ENCODE results near the gene TMCO1. TPM values are rescaled to one million over a fixed set of nuclear protein-coding genes. Genes with fewer than 3 reads are reported as not detected.

The TMCO1 gene
- polyA plus RNA-seq, 3 donors, result 24.1 to 154 (median 146) TPM

DNA sequence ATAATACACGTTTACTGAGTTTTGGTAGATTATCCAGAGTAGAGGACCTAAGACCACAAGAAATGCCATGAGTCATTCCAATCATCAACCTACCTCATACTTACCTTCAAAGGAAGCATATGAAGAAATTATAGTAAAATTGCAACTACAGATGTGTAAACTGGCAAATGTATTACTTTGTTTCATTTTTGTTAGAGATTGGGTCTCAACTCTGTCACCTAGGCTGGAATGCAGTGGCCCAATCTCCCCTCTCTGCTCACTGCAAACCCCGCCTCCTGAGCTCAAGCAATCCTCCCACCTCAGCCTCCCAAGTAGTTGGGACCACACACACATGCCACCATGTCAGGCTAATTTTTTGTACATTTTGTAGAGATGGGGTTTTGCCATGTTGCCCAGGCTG lies 5.2 kb downstream of the TMCO1 start:
- Histone ChIP-seq H4K20me1 (ENCODE audit: insufficient read depth, low read length) (peaks cover 30% of the 10 kb centered on the region), H3K27me3 (ENCODE audit: control insufficient read depth in 2 of 2, insufficient read depth in 2 of 2, low read length in 2 of 2) (no peaks in the 10 kb centered on the region), H3K9me3 (replicated peaks in 1 of 2; ENCODE audit: control insufficient read depth in 1 of 2, insufficient read depth in 1 of 2, low read length in 2 of 2) (no peaks in the 10 kb centered on the region), H3K27ac (ENCODE audit: low read depth in 1 of 2, low read length in 2 of 2) (no peak overlapping the region), H3K36me3 (replicated peaks in 1 of 2; ENCODE audit: control insufficient read depth in 1 of 2, insufficient read depth in 2 of 2, low read length in 2 of 2) (peaks cover 59 to 77% of the 10 kb centered on the region in 2 donors), H3K9ac (ENCODE audit: insufficient read depth, low read length, poor library complexity, severe bottlenecking) (no peak overlapping the region), H3K4me2 (replicated peaks; ENCODE audit: extremely low read depth, low read length, poor library complexity, severe bottlenecking) (no peak overlapping the region), H3K79me2 (ENCODE audit: insufficient read depth, low read length) (peaks cover 72% of the 10 kb centered on the region), H3K4me1 (ENCODE audit: control insufficient read depth in 1 of 2, insufficient read depth in 2 of 2, low read length in 2 of 2) (peaks cover 8 to 17% of the 10 kb centered on the region in 2 donors), H2AFZ (ENCODE audit: insufficient read depth, low read depth, low read length, poor library complexity, severe bottlenecking) (no peak overlapping the region), H3K4me3 (replicated peaks in 1 of 3; ENCODE audit: low read depth in 2 of 3, low read length in 3 of 3) (no peak overlapping the region)
- peaks cover 66 to 67% of the 10 kb centered on the region in 2 donors for H3K36me3 Mint-ChIP-seq
- H3K9me3 Mint-ChIP-seq, result peaks cover 0 to 2% (median 0%) of the 10 kb centered on the region in 7 donors
- intact Hi-C loops (cut with micrococcal nuclease), result loop anchor here in 1 of 2 donors (10.0 kb wide), 2 partner anchors 129 to 151 kb away; partner anchors contain the start of gene MGST3
- H3K4me3 Mint-ChIP-seq, result no peak overlapping the region
- H3K27ac Mint-ChIP-seq, result no peak overlapping the region
- peaks cover 30% of the 10 kb centered on the region for H3K4me1 Mint-ChIP-seq
- DNase-seq, result no peak
- TF ChIP-seq, protein P1, sequence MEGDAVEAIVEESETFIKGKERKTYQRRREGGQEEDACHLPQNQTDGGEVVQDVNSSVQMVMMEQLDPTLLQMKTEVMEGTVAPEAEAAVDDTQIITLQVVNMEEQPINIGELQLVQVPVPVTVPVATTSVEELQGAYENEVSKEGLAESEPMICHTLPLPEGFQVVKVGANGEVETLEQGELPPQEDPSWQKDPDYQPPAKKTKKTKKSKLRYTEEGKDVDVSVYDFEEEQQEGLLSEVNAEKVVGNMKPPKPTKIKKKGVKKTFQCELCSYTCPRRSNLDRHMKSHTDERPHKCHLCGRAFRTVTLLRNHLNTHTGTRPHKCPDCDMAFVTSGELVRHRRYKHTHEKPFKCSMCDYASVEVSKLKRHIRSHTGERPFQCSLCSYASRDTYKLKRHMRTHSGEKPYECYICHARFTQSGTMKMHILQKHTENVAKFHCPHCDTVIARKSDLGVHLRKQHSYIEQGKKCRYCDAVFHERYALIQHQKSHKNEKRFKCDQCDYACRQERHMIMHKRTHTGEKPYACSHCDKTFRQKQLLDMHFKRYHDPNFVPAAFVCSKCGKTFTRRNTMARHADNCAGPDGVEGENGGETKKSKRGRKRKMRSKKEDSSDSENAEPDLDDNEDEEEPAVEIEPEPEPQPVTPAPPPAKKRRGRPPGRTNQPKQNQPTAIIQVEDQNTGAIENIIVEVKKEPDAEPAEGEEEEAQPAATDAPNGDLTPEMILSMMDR (IDR thresholded peaks at IDR 0.05), result no peak
- no CpG with 5 or more reads among the region's 2 CpGs for WGBS (ENCODE audit: insufficient coverage)
- no peaks in the 10 kb centered on the region for H3K27me3 Mint-ChIP-seq (ENCODE audit: low read depth in 3 of 3)

DNA sequence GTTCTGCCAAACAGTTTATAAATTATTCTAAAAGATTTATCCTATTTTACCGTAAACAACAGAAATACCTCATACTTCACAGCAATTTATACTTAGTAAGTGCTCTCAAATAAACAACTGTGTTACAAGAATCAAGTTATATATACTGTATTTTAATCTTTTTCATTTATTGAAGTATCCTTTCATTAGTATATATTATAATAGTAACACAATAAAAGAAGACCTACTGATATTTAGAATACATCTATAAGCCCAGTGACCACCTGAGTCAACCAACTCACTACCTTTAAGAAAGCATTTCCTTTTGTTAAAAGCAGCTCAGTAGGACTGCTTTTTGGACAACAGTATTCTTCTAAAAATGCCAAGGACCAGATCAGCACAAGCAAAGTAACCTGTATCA lies 5.9 kb downstream of the TMCO1 start:
- Mint-ChIP-seq H3K36me3 (peaks cover 68 to 73% of the 10 kb centered on the region in 2 donors), H3K4me3 (no peak overlapping the region), H3K27ac (no peak overlapping the region), H3K4me1 (peaks cover 22% of the 10 kb centered on the region), H3K27me3 (ENCODE audit: low read depth in 3 of 3) (no peaks in the 10 kb centered on the region), H3K9me3 (peaks cover 0 to 3% (median 0%) of the 10 kb centered on the region in 7 donors)
- Histone ChIP-seq H3K4me3 (replicated peaks in 1 of 3; ENCODE audit: low read depth in 2 of 3, low read length in 3 of 3) (no peak overlapping the region), H3K79me2 (ENCODE audit: insufficient read depth, low read length) (peaks cover 71% of the 10 kb centered on the region), H4K20me1 (ENCODE audit: insufficient read depth, low read length) (peaks cover 35% of the 10 kb centered on the region), H2AFZ (ENCODE audit: insufficient read depth, low read depth, low read length, poor library complexity, severe bottlenecking) (no peak overlapping the region), H3K4me2 (replicated peaks; ENCODE audit: extremely low read depth, low read length, poor library complexity, severe bottlenecking) (no peak overlapping the region), H3K27me3 (ENCODE audit: control insufficient read depth in 2 of 2, insufficient read depth in 2 of 2, low read length in 2 of 2) (no peaks in the 10 kb centered on the region), H3K36me3 (replicated peaks in 1 of 2; ENCODE audit: control insufficient read depth in 1 of 2, insufficient read depth in 2 of 2, low read length in 2 of 2) (peaks cover 64 to 83% of the 10 kb centered on the region in 2 donors), H3K9me3 (replicated peaks in 1 of 2; ENCODE audit: control insufficient read depth in 1 of 2, insufficient read depth in 1 of 2, low read length in 2 of 2) (no peaks in the 10 kb centered on the region), H3K9ac (ENCODE audit: insufficient read depth, low read length, poor library complexity, severe bottlenecking) (no peak overlapping the region), H3K27ac (ENCODE audit: low read depth in 1 of 2, low read length in 2 of 2) (no peak overlapping the region), H3K4me1 (ENCODE audit: control insufficient read depth in 1 of 2, insufficient read depth in 2 of 2, low read length in 2 of 2) (peaks cover 3 to 10% of the 10 kb centered on the region in 2 donors)
- no peak for DNase-seq
- TF ChIP-seq, protein P1 (IDR thresholded peaks at IDR 0.05), result no peak
- intact Hi-C loops (cut with micrococcal nuclease), result loop anchor here in 1 of 2 donors (10.0 kb wide), 2 partner anchors 128 to 152 kb away; partner anchors contain the start of gene MGST3
- WGBS (ENCODE audit: insufficient coverage), result no CpG with 5 or more reads among the region's 1 CpG
